ENCODE measurements around the gene CRELD1. TPM values are rescaled to one million over a fixed set of nuclear protein-coding genes. Genes with fewer than 3 reads are reported as not detected.
A peak's percentile ranks its signal among the peaks of the same experiment; 100 is the strongest.

Gene CRELD1
- total and polyA plus RNA-seq, 2 of the 13 experiments (the other 11 are each of a cell fraction or from before 2014, with no cell fraction given): 27.1 to 61.9 TPM

DNA sequence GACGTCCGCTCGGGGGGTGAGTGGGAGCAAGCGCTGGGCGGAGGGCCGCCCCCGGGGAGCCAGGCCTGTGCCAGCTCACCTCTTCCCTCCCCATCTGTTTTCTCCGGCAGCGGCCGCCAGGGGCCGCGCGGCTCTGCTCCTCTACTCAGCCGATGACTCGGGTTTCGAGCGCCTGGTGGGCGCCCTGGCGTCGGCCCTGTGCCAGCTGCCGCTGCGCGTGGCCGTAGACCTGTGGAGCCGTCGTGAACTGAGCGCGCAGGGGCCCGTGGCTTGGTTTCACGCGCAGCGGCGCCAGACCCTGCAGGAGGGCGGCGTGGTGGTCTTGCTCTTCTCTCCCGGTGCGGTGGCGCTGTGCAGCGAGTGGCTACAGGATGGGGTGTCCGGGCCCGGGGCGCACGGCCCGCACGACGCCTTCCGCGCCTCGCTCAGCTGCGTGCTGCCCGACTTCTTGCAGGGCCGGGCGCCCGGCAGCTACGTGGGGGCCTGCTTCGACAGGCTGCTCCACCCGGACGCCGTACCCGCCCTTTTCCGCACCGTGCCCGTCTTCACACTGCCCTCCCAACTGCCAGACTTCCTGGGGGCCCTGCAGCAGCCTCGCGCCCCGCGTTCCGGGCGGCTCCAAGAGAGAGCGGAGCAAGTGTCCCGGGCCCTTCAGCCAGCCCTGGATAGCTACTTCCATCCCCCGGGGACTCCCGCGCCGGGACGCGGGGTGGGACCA lies 632 bp upstream of the CRELD1 start (continued):
- TF ChIP-seq ZNF318 (CRISPR knock-in tag; IDR thresholded peaks at IDR 0.05) (peak; percentile 58; the same call in 1 of the 2 replicates), ARID2 (CRISPR knock-in tag; IDR thresholded peaks at IDR 0.05; ENCODE audit: borderline replicate concordance) (no peak), ZSCAN20 (CRISPR knock-in tag; IDR thresholded peaks at IDR 0.05; ENCODE audit: borderline replicate concordance) (peak; percentile 21; the same call in 1 of the 2 replicates), RNF219 (CRISPR knock-in tag; IDR thresholded peaks at IDR 0.05) (no peak), MEIS1 (CRISPR knock-in tag; IDR thresholded peaks at IDR 0.05; ENCODE audit: borderline replicate concordance) (peak; percentile 39; the same call in 1 of the 2 replicates), GTF3A (CRISPR knock-in tag; conservative IDR thresholded peaks at IDR 0.05) (no peak), ADNP (CRISPR knock-in tag; IDR thresholded peaks at IDR 0.05) (no peak), NONO (IDR thresholded peaks at IDR 0.05) (no peak), NONO (CRISPR knock-in tag; conservative IDR thresholded peaks at IDR 0.05) (peak; percentile 87), TBX3 (IDR thresholded peaks at IDR 0.05; ENCODE audit: borderline replicate concordance) (no peak), BHLHE40 (IDR thresholded peaks at IDR 0.05; ENCODE audit: low read length) (no peak), CERS6 (CRISPR knock-in tag; IDR thresholded peaks at IDR 0.05) (0 out of 2 replicates have a peak, but pooled peaks have one; percentile 42), ZNF263 (CRISPR knock-in tag; IDR thresholded peaks at IDR 0.05) (peak; percentile 59; the same call in 1 of the 2 replicates)
- TF ChIP-seq, protein P1, sequence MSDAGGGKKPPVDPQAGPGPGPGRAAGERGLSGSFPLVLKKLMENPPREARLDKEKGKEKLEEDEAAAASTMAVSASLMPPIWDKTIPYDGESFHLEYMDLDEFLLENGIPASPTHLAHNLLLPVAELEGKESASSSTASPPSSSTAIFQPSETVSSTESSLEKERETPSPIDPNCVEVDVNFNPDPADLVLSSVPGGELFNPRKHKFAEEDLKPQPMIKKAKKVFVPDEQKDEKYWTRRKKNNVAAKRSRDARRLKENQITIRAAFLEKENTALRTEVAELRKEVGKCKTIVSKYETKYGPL (CRISPR knock-in tag; IDR thresholded peaks at IDR 0.05): no peak
